Tibial nerve (tissue), 4 donors: ENCODE measurements around the gene GPC6.

ENCODE experiments used
- EP300 ChIP-seq, 2 donors: sonication (generic); formaldehyde crosslinking; IDR thresholded peaks; one replicate each; pipeline ENCODE4 v1.6.1; 2017; ENCODE audit warnings: antibody characterized with exemption in 2 of 2, mild to moderate bottlenecking in 1 of 2
- POLR2A ChIP-seq, 2 donors: fragments of 450-650 bp; IDR thresholded peaks; one replicate each; pipeline ENCODE4 v1.6.1; 2017; ENCODE audit warnings: antibody characterized with exemption in 2 of 2, mild to moderate bottlenecking in 2 of 2, moderate library complexity in 2 of 2
- TF ChIP-seq, protein P1 (sequence below), 5 experiments: fragments of 200-600 bp in 3 of 5; fragments of 450-650 bp in 2 of 5; sonication (generic) in 3 of 5; IDR thresholded peaks; one replicate each; pipeline ENCODE4 v1.5.1; 2016 to 2019; ENCODE audit warnings: antibody characterized with exemption in 5 of 5, mild to moderate bottlenecking in 3 of 5, moderate library complexity in 2 of 5

GRCh38 chr13:93472814-93473296 lies 246.2 kb downstream of the GPC6 start:
- TF ChIP-seq, protein P1, sequence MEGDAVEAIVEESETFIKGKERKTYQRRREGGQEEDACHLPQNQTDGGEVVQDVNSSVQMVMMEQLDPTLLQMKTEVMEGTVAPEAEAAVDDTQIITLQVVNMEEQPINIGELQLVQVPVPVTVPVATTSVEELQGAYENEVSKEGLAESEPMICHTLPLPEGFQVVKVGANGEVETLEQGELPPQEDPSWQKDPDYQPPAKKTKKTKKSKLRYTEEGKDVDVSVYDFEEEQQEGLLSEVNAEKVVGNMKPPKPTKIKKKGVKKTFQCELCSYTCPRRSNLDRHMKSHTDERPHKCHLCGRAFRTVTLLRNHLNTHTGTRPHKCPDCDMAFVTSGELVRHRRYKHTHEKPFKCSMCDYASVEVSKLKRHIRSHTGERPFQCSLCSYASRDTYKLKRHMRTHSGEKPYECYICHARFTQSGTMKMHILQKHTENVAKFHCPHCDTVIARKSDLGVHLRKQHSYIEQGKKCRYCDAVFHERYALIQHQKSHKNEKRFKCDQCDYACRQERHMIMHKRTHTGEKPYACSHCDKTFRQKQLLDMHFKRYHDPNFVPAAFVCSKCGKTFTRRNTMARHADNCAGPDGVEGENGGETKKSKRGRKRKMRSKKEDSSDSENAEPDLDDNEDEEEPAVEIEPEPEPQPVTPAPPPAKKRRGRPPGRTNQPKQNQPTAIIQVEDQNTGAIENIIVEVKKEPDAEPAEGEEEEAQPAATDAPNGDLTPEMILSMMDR (IDR thresholded peaks at IDR 0.05), result no peak
- TF ChIP-seq POLR2A (IDR thresholded peaks at IDR 0.05), result no peak
- TF ChIP-seq EP300 (IDR thresholded peaks at IDR 0.05), result no peak
